Fibroblast of skin of scalp (primary cell): ENCODE measurements around the gene RELCH.

Experiments used
- DNase-seq: peaks from one replicate; pipeline ENCODE4 v3.0.0-alpha.2; 2013

The RELCH gene

GRCh38 chr18:62324917-62325805 lies 138.1 kb downstream of the RELCH start, which contains the start of gene TNFRSF11A:
TSS of gene TNFRSF11A (plus strand) at chr18:62325310. CDS start at chr18:62325353, 43 bp downstream.
- no peak for DNase-seq

DNA sequence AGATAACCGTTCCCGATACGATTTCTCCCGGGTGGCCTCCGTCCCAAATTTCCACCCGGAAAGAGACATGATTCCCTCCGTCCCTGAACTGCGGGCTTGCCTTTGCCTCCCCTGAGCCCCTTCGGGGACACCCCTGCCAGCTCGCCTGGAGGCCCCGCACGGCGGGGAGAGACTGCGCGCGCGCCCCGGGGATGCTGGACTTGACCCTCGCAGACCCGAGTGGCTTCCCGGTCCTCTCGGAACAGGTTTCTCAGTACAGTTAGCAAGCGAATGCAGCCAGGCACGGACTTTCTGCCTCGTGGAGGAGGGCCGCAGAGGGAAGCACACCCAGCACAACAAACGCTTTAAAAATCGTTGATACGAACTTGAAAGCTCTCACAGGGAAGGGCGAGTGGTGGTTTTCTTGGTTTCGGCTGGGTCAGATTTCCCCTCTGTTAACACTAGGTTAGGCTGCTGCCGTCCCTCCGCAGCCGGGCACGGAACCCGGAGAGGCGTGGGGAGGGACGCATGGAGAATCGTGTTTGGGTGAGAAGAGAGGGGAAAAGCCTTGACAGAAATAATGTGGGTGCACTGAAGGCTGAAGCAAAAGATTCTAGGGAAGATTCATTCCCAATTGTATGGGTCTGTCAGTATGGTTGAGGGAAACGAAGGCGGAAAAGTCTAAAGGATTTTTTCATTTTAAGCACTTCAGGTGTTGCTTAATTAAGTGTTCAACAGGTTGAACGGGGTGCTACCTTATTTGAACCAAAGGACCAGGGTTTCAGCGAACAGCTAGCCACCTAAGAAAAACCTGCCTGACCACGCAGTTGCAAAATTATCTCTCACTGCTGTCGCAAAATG lies 139.0 kb downstream of the RELCH start:
- no peak for DNase-seq

GRCh38 chr18:62326646-62327348 lies 139.7 kb downstream of the RELCH start:
- DNase-seq: no peak

DNA sequence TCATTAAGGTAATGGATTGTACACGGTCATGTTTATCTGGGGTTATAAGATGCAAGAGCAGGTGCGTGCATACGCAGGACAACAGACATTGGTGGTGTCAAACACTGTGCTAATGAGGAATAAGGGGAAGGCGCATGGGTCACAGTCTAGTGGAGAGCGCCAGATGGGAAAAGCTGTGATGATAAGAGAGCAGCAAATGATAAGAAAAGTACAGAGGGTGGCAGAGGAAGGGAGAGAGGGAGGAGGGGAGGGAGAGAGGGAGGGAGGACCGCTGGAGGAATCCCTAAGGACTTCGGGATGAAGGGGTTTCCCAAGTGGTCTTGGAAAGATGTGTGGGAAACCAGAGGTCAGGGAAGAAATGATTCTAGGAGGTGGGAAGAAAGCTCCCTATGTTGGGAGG lies 140.9 kb downstream of the RELCH start:
- DNase-seq: no peak

GRCh38 chr18:62328586-62329525 lies 141.8 kb downstream of the RELCH start:
- DNase-seq: no peak

DNA sequence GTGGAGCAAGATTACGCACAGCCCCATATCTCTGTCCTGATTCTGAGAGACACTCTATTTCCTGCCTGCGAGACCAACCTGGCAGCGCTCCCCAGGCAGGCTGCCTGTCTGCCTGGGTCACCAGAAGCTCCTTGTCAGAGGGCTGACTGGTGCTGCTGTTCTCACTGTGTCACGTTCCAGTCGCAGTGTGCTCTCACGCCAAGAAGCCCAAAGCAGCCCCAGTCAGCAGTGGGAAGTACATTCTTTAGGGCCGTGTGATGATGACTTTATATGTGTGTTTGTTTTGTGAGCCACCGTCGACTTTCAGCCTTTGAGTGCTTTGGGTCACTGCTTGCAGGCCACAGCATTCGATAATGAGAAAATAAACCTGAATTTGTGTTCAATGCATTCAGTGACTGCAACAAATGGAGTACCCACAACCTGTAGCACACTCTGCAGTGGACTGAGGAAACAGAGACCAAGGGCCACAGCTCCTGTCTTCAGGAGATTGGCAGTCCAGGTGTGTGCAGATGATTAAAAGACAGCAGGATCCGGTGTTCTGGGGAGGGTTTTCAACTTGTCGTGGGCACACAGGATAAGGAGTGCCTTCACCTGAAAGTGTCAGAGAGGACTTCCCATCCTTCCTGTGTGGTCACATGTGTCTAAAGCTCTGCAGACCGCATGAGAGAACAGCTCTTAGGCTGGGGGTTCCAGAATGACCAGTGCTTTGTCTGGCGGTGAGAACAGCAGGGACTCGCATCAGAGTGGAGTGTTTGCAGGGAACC lies 142.8 kb downstream of the RELCH start:
- DNase-seq: peak; percentile 69

DNA sequence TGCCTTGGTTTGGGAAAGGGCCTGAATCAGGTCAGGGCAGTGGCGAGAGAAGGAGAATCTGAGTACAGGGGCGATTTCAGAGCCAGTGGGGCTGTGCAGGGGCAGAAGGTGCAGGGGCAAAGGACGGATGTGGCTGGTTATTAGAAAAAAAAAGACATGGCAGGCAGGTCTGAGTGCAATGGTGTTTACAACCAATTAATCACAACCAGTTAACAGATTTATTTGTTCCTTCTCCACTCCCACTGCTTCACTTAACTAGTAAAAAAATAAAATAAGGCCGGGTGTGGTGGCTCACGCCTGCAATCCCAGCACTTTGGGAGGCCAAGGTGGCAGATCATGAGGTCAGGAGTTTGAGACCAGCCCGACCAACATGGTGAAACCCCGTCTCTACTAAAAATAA lies 143.6 kb downstream of the RELCH start:
- no peak for DNase-seq

DNA sequence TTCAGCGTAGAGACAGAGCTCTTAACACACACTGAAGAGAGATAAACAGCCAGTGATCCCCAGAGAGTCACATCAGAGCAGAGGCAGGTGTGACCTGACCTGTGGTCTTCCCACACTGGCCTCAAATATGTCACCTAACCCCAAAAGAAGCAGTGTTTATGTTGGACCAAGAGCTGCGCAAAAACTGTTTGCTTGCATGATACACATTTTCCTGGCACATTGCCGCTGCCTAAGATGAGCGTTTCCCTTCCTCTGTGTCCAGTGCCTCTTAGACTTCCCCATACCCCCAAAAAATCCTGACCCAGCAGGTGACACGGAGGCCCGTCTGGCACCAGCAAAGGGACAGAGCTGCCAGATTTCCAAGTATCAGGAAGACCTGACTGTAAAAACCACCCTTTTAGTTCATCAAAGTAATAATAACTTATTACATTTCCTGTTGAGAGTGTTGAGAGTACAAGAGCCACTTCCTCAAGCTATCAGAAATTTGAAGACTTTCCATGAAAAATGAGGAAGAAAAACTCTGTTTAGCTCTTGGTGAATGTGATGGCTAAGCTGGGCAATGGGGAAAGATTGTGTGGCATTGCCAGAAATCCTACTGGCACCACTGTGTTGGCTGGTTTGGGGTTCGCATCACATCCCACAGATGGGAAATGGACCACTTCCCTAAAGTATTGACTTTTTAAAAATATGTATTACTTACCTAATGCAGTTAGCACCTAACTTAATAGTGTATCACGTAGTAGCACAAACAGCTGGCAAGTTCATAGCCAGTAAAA lies 144.7 kb downstream of the RELCH start:
- DNase-seq: no peak

GRCh38 chr18:62332431-62332830 lies 145.4 kb downstream of the RELCH start:
- no peak for DNase-seq

GRCh38 chr18:62332964-62333695 lies 146.1 kb downstream of the RELCH start:
- no peak for DNase-seq

DNA sequence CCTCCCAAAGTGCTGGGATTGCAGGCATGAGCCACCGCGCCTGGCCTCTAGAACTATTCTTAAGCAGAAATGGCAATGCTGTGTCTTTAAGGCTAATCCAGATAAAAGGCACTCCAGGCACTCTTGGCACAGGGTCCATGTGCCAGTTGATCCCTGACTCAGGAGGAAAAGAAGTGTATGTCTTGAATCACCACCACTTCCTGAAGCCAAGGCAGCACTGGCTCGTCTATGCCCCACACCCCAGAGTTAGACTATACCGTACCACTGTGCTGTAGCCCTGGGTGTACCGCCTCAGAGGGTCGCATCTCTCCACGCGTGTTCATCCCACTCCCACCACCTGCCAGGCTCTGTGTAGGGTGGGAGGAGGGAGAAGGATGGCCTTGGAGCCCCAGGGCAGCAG lies 147.1 kb downstream of the RELCH start:
- DNase-seq: no peak

DNA sequence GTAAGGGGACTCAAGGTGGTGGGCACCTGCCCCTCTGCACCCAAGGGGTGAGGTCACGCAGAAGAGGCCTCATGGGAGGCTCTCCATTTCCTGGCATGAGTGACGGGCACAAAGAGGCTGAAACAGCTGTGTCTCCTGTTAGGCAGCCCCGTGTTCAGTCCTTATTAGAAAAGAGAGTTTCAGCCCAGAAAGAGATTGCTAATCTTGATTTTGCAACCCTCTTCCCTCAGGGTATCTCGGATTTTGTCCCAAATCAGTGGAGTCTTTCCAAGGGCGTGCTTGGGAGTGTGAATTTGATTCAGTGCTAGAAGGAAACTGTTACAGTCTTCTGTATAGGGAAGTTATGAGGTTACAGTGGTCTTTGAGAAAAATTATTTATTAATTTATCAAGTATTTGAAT lies 148.4 kb downstream of the RELCH start:
- DNase-seq: no peak

DNA sequence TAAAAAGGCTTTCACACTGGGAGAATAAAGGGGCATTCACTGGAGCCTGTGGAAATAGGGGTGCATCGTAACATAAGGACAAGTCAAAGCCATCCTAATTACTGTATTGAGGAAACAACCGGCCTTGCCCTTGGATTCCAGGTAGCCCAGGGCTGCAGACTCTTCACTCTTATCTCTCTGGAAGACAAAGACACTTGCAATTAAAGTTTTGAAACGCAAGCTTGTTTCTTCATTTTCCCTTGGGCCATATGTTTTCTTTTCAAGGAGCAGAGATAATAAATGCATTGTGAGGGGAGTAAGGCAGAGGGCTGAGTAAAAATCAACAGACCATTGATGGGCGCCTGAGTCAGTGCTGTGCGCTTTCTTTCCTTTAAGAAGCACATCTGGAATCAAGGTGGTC lies 149.6 kb downstream of the RELCH start:
- DNase-seq: no peak

DNA sequence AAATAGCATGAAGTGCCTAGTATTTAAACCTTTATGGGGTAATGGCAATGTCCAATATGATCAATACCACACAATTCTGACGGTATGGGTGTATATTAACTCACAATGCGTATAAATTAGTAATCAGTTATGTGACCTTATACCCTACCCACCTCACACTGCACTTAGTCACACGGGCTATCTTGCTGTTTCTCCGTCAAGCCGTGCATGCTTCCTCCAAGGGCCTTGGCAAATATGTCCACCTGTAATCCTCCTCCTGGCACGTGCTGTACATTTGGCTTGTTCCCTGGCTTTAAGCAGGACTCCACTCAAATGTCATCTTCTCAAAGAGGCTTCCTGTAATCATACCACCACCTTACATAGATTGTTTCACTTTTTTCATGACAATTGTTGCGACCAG lies 150.3 kb downstream of the RELCH start:
- no peak for DNase-seq

DNA sequence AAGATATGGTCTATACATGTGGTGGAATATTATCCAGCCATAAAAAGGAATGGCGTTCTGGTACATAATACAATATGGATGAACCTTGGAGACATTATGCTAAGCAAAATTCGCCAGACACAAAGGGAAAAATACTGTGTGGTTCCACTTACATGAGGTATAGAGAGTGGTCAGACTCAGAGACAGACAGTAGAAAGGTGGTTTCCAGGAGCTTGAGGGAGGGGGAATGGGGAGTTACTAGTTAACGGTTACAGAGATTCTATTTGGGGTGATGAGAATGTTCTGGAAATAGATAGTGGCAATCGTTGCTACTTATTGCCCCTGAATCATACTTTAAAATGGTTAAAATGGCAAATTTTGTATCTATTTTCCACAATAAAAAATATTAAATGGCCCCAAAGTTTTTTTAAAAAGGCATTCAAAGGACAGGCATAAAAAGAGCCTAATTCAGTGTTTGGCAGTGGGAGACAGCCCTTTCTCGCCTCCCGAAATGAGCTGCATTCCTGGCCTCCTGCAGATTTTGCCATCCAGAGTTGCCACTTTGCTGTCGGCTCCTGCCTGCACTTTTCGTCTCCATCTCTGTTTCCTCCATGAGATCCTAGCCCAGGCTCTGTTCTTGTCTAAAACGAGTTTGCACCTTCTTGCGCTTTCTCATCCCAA lies 151.5 kb downstream of the RELCH start:
- DNase-seq: no peak

DNA sequence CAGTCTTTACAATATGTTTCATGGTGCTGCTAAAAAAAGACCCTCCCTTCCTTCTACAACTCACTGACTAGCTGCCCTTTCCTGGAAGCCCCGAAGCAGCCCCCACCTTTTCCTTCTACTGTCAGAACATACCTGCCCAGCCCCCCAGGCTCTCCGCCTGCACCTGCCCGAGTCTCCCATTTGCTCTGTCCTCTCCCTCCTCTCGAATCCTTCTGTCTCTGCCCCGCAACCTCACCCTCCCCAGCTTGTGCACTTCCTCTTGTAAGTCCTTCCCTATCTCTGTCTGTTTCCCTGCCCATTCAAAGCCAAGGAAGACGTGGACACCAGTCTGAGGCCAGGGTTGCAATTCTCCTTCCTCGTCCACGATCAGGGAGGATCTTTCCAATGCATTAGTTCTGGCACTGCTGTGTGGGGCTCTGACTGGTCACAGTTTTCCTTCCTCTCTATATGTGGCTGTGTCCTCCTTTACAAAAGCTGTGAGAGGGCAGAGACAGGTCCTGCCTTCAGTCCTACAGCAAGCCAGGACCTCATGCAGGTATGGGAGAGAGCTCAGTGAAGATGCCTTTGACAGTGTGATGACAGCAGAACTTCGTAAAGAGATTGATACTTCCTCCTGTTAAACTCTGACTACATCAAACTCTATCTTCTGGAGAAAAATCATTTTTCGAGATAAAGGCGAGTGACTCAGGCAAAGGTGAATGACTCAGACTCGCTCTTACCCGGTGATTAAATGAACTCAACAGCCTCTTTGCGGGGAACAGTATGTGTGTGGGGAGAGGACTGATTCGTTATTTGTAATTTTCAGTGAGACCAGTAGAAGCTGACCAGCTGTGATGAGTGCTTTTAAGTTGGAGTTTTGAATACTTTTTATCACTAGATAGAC lies 152.3 kb downstream of the RELCH start:
- peak; percentile 14 for DNase-seq

DNA sequence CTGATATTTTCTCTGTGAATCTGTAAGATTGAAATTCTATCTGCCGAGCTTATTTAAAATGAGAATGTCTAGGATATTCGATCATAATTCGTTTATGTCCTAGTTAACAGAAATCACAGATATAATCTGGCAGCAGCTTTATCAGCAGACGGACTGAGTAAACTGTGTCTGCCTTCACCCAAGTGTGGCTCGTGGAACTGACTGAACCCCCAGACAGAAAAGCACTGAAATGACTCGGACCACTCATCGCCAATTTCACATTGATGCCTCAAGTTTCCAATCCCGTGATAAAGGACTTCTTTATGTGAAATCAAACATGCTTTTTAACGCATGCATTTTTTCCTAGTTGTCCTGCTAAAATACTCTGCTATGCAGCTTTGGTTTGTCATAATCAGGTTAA lies 153.9 kb downstream of the RELCH start:
- no peak for DNase-seq

GRCh38 chr18:62341473-62341872 lies 154.4 kb downstream of the RELCH start:
- no peak for DNase-seq
